PC-9 (cell line): Measurements from ENCODE around the gene SLC13A4. TPM values are rescaled to one million over a fixed set of nuclear protein-coding genes. Genes with fewer than 3 reads are reported as not detected.

Source experiments
- BruUV-seq: library from RNA; stranded (reverse); fragments of 400-500 nt; replicated peaks from 2 replicates; lab custom pipeline; 2021; lab: Mats Ljungman, UMichigan
- CTCF ChIA-PET: fragments of 300-600 bp; sonication (Branson Sonifier 250); formaldehyde crosslinking; loops from one replicate; lab custom pipeline; 2022; ENCODE audit warnings: antibody characterized with exemption; lab: Charles Lee
- POLR2A ChIA-PET: fragments of 300-600 bp; sonication (Branson Sonifier 250); formaldehyde crosslinking; loops from one replicate; lab custom pipeline; 2022; ENCODE audit warnings: antibody characterized with exemption; ENCODE audit not compliant: unreplicated experiment; lab: Charles Lee
- DNase-seq, 2 experiments: peaks; one replicate each; pipeline versions ENCODE4 v3.0.0 to v3.0.0-alpha.2; 2015 to 2022; ENCODE audit warnings: mixed read lengths in 1 of 2
- H2AFZ ChIP-seq: fragments of 200-600 bp; sonication (generic); 2 replicates; pipeline ENCODE4 v1.8.1; 2017; ENCODE audit warnings: antibody characterized with exemption
- H3F3A ChIP-seq: fragments of 200-600 bp; sonication (generic); 2 replicates; pipeline ENCODE4 v1.8.1; 2017; ENCODE audit warnings: antibody characterized with exemption, mild to moderate bottlenecking, low read depth; ENCODE audit not compliant: insufficient read depth
- H3K27ac ChIP-seq: fragments of 200-600 bp; sonication (generic); 2 replicates; pipeline ENCODE4 v1.6.1; 2016; ENCODE audit warnings: mixed run types
- H3K27me3 ChIP-seq: fragments of 200-600 bp; sonication (generic); 2 replicates; pipeline ENCODE4 v1.6.1; 2016; ENCODE audit warnings: low read depth, mixed run types; ENCODE audit not compliant: insufficient read depth
- H3K36me3 ChIP-seq: fragments of 200-600 bp; sonication (generic); 2 replicates; pipeline ENCODE4 v1.6.1; 2016; ENCODE audit warnings: low read depth, mixed run types
- H3K4me1 ChIP-seq: fragments of 200-600 bp; sonication (generic); replicated peaks from 2 replicates; pipeline ENCODE4 v1.6.1; 2016; ENCODE audit warnings: mixed run types; ENCODE audit not compliant: insufficient read depth
- H3K4me2 ChIP-seq: fragments of 200-600 bp; sonication (generic); 2 replicates; pipeline ENCODE4 v1.6.1; 2017; ENCODE audit warnings: mixed run types
- H3K4me3 ChIP-seq: fragments of 200-600 bp; sonication (generic); 2 replicates; pipeline ENCODE4 v1.6.1; 2016; ENCODE audit warnings: mixed run types
- H3K79me2 ChIP-seq: fragments of 200-600 bp; sonication (generic); 2 replicates; pipeline ENCODE4 v1.6.1; 2017; ENCODE audit warnings: low read depth, mixed run types
- H3K9me2 ChIP-seq: fragments of 200-600 bp; sonication (generic); 2 replicates; pipeline ENCODE4 v1.8.1; 2017; ENCODE audit warnings: mild to moderate bottlenecking; ENCODE audit not compliant: insufficient read depth
- H3K9me3 ChIP-seq: fragments of 200-600 bp; sonication (generic); 2 replicates; pipeline ENCODE4 v1.8.1; 2016; ENCODE audit warnings: low read depth; ENCODE audit not compliant: insufficient read depth
- H4K20me1 ChIP-seq: fragments of 200-600 bp; sonication (generic); 2 replicates; pipeline ENCODE4 v1.8.1; 2017; ENCODE audit not compliant: insufficient read depth
- EZH2 ChIP-seq: fragments of 200-600 bp; sonication (generic); IDR thresholded peaks from 2 replicates; pipeline ENCODE4 v1.8.0; 2017; ENCODE audit warnings: antibody characterized with exemption, low read depth
- intact Hi-C: fragments of 100-400 bp; cut with micrococcal nuclease; formaldehyde crosslinking; loops from one replicate; pipeline ENCODE4 v1.10.0; 2022; ENCODE audit not compliant: unreplicated experiment
- total RNA-seq: library from RNA; stranded (reverse); gene quantifications from 2 replicates; pipeline ENCODE4 v1.2.3, GENCODE V29; 2021
- TF ChIP-seq, protein P1 (sequence below): fragments of 200-600 bp; sonication (generic); conservative IDR thresholded peaks from 2 replicates; pipeline ENCODE4 v1.6.1; 2017; ENCODE audit warnings: mixed run types, antibody characterized with exemption, mild to moderate bottlenecking, moderate library complexity

Gene SLC13A4
- total RNA-seq, 1 experiment from 2014 or later: not detected

DNA sequence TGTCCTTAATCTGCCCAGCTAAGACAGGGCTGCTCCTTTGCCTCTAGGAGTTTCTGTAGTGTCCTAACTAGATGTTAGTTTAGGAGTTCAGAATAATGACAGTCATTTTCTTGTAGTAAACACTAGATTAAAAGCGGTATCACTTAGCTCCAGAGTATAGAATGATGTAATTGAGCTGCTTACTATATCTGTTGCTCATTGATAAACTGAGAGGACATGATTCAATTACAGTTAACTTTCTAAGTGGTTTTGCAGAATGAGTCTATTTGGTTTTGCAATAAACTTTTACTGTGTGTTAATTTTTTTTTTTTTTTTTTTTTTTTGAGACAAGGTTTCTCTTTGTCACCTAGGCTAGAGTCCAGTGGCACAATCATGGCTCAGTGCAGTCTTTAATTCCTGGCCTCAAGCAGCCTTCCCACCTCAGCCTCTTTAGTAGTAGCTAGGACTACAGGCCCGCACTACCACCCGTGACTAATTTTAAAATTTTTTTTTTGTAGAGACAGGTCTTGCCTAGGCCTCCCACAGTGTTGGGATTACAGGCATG is 63.9 kb downstream of the SLC13A4 start:
- Histone ChIP-seq H3K36me3 (no peaks in the 10 kb centered on the region), H3K4me3 (peak overlapping the region; percentile 99; the same call in 1 of the 2 replicates), H3K9me2 (no peaks in the 10 kb centered on the region), H3F3A (peaks cover 21% of the 10 kb centered on the region), H3K79me2 (peaks cover 68% of the 10 kb centered on the region), H3K4me1 (peaks cover 16% of the 10 kb centered on the region), H2AFZ (no peak overlapping the region), H3K27me3 (no peaks in the 10 kb centered on the region), H4K20me1 (0 out of 2 replicates have a peak, but pooled peaks cover 8% of the 10 kb centered on the region), H3K27ac (peak overlapping the region; percentile 92), H3K4me2 (peak overlapping the region; percentile 87), H3K9me3 (no peaks in the 10 kb centered on the region)
- TF ChIP-seq, protein P1, sequence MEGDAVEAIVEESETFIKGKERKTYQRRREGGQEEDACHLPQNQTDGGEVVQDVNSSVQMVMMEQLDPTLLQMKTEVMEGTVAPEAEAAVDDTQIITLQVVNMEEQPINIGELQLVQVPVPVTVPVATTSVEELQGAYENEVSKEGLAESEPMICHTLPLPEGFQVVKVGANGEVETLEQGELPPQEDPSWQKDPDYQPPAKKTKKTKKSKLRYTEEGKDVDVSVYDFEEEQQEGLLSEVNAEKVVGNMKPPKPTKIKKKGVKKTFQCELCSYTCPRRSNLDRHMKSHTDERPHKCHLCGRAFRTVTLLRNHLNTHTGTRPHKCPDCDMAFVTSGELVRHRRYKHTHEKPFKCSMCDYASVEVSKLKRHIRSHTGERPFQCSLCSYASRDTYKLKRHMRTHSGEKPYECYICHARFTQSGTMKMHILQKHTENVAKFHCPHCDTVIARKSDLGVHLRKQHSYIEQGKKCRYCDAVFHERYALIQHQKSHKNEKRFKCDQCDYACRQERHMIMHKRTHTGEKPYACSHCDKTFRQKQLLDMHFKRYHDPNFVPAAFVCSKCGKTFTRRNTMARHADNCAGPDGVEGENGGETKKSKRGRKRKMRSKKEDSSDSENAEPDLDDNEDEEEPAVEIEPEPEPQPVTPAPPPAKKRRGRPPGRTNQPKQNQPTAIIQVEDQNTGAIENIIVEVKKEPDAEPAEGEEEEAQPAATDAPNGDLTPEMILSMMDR: no peak
- no peak for TF ChIP-seq EZH2
- intact Hi-C loops: loop anchor here (5.0 kb wide), 1 partner anchor 1928 kb away; no protein-coding TSS in a partner anchor
- ChIA-PET POLR2A (interaction anchor here (0.6 to 0.7 kb wide), 2 partner anchors 81 to 360 kb away, joined by 3 to 60 read pairs; no protein-coding TSS in a partner anchor), CTCF (interaction anchor here (0.7 kb wide), 1 partner anchor 382 kb away, joined by 7 read pairs; no protein-coding TSS in a partner anchor)
- DNase-seq: no peak
- no TSS peak for BruUV-seq

DNA sequence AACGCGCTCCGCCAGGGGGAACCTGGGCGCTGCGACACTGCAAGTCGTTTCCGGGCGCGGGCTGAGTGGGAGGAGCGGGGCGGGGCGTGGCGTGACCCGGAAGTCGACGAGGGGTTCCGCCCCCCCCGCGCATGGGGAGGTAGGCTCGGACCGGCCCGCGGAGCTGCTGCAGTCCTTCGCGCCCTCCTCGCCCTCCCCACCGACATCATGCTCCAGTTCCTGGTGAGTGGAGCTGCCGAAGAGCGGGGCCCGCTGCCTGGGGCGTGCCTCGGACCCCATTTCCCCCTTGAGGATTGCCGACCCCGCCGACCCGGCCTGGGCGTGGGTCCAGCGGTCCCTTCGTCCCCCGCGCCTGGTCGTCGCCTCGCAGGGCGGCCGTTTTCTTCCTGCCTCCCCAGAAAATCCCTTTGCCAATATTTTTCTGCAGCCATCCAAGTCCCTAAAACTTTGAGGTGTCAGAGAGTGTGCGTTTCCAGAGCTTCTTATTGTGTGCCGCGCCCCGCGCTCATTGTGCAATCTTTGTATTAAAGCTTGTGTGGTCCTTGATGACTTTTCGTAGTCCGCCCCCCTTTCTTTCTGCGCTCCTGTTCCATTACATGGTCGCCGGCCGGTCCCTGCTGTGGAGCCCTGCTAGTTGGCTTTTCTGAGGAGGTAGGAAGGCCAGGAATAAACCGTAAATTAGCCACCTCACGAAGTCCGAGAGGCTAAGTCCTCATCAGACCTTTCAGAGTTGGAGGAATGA is 65.4 kb downstream of the SLC13A4 start, which contains the start of gene STMP1:
Gene STMP1 (plus strand): TSS at position 142 of the 742 bp plus-strand sequence.
- Histone ChIP-seq H3K9me3 (no peaks in the 10 kb centered on the region), H3K79me2 (peaks cover 52% of the 10 kb centered on the region), H3K4me2 (peak within 1 kb of the TSS; percentile 87), H3K36me3 (no peaks in the 10 kb centered on the region), H3K9me2 (no peaks in the 10 kb centered on the region), H3K27me3 (no peaks in the 10 kb centered on the region), H3F3A (peaks cover 21% of the 10 kb centered on the region), H4K20me1 (0 out of 2 replicates have a peak, but pooled peaks cover 8% of the 10 kb centered on the region), H2AFZ (peak within 1 kb of the TSS; percentile 93), H3K27ac (peak within 1 kb of the TSS; percentile 92), H3K4me1 (peaks cover 16% of the 10 kb centered on the region), H3K4me3 (peak within 1 kb of the TSS; percentile 99)
- intact Hi-C loops: loop anchor here (2.0 to 5.0 kb wide), 2 partner anchors 138 to 1930 kb away; no protein-coding TSS in a partner anchor
- BruUV-seq: TSS peak; percentile 59
- POLR2A ChIA-PET: interaction anchor here (0.6 to 0.7 kb wide), 4 partner anchors 8 to 1230 kb away, joined by 3 to 11 read pairs (median 8); no protein-coding TSS in a partner anchor
- peak; percentile 83 to 97 for DNase-seq
- TF ChIP-seq, protein P1: peak; percentile 89
- no peak for TF ChIP-seq EZH2
- CTCF ChIA-PET: interaction anchor here (0.6 to 2.3 kb wide), 4 partner anchors 10 to 362 kb away, joined by 3 to 16 read pairs (median 8); no protein-coding TSS in a partner anchor

DNA sequence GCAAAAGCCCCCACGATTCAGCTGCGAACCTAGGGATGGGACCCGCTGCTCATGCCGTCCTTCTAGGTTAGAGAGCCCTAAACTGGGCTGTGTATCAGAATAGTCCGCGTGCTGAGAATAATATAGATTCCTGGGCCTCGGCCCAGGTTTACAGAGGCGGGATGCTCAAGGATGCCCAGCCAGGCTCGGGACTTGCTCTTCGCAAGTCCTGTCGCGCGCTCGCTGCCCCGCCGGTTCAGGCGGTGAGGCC is 65.9 kb downstream of the SLC13A4 start:
- TF ChIP-seq, protein P1: no peak; the same call in 1 of the 2 replicates
- no peak for TF ChIP-seq EZH2
- CTCF ChIA-PET: interaction anchor here (2.3 kb wide), 1 partner anchor 11 kb away, joined by 12 read pairs; no protein-coding TSS in a partner anchor
- H2AFZ ChIP-seq: peak overlapping the region; percentile 93

More for the DNA sequence above, 65.9 kb downstream of the SLC13A4 start:
- peak overlapping the region; percentile 72 for H3K4me2 ChIP-seq
- peak overlapping the region; percentile 92 for H3K27ac ChIP-seq
- peaks cover 16% of the 10 kb centered on the region for H3K4me1 ChIP-seq
- DNase-seq: no peak
- peaks cover 47% of the 10 kb centered on the region for H3K79me2 ChIP-seq
- peaks cover 21% of the 10 kb centered on the region for H3F3A ChIP-seq
- BruUV-seq: no TSS peak
- H4K20me1 ChIP-seq: 0 out of 2 replicates have a peak, but pooled peaks cover 8% of the 10 kb centered on the region
- no peaks in the 10 kb centered on the region for H3K27me3 ChIP-seq
- no peaks in the 10 kb centered on the region for H3K9me3 ChIP-seq
- no peaks in the 10 kb centered on the region for H3K36me3 ChIP-seq
- H3K4me3 ChIP-seq: peak overlapping the region; percentile 99
- POLR2A ChIA-PET: interaction anchor here (0.7 kb wide), 1 partner anchor 9 kb away, joined by 3 read pairs; no protein-coding TSS in a partner anchor
- no peaks in the 10 kb centered on the region for H3K9me2 ChIP-seq
- intact Hi-C loops: loop anchor here (2.0 to 5.0 kb wide), 2 partner anchors 139 to 1930 kb away; no protein-coding TSS in a partner anchor
